GM18858 (cell line): ENCODE results near the gene DPCD.
"Not testable (repeated sequence)": the region's sequence is repeated elsewhere in the genome, so short reads cannot be mapped to it uniquely, and the experiment has no call there.

Source experiments
- ATAC-seq: cut with Tn5 transposase; IDR thresholded peaks from one replicate; pipeline ENCODE4 v1.9.1; 2021; ENCODE audit not compliant: unreplicated experiment

The DPCD gene

GRCh38 chr10:101617102-101617823 is 29.1 kb downstream of the DPCD start:
- no peak for ATAC-seq

- ATAC-seq, result no peak
Observed at GRCh38 chr10:101617824-101618568, 29.9 kb downstream of the DPCD start.

GRCh38 chr10:101618871-101619270 is 30.8 kb downstream of the DPCD start:
- ATAC-seq, result no peak

- ATAC-seq, result no peak
Observed at GRCh38 chr10:101619983-101620382, 31.9 kb downstream of the DPCD start.

- no peak for ATAC-seq
Observed at GRCh38 chr10:101623528-101623927, 35.4 kb downstream of the DPCD start.

- ATAC-seq, result no peak
Observed at GRCh38 chr10:101624526-101625102, 36.5 kb downstream of the DPCD start.

- no peak for ATAC-seq
Observed at GRCh38 chr10:101625821-101626412, 37.8 kb downstream of the DPCD start.

GRCh38 chr10:101629837-101630632 is 41.9 kb downstream of the DPCD start:
- ATAC-seq, result no peak

GRCh38 chr10:101630633-101630920 is 42.5 kb downstream of the DPCD start:
- no peak for ATAC-seq

- no peak for ATAC-seq
Observed at GRCh38 chr10:101631821-101632475, 43.8 kb downstream of the DPCD start.

GRCh38 chr10:101633510-101633909 is 45.4 kb downstream of the DPCD start:
- not testable (repeated sequence) for ATAC-seq

GRCh38 chr10:101639141-101639900 is 51.2 kb downstream of the DPCD start:
- ATAC-seq, result no peak

- ATAC-seq, result no peak
Observed at GRCh38 chr10:101643546-101643945, 55.4 kb downstream of the DPCD start.

- ATAC-seq, result no peak
Observed at GRCh38 chr10:101644002-101644401, 55.9 kb downstream of the DPCD start.

- no peak for ATAC-seq
Observed at GRCh38 chr10:101645659-101646058, 57.5 kb downstream of the DPCD start.

GRCh38 chr10:101646364-101646763 is 58.2 kb downstream of the DPCD start:
- no peak for ATAC-seq

- ATAC-seq, result no peak
Observed at GRCh38 chr10:101647255-101647654, 59.1 kb downstream of the DPCD start.

- ATAC-seq, result no peak
Observed at GRCh38 chr10:101649525-101650085, 61.5 kb downstream of the DPCD start.

- no peak for ATAC-seq
Observed at GRCh38 chr10:101650863-101651262, 62.7 kb downstream of the DPCD start.

GRCh38 chr10:101651336-101651735 is 63.2 kb downstream of the DPCD start:
- no peak for ATAC-seq
